Bronchial epithelial cell (primary cell): Measurements from ENCODE around the gene GLUD1. TPM values are rescaled to one million over a fixed set of nuclear protein-coding genes. Genes with fewer than 3 reads are reported as not detected.
"Not testable (repeated sequence)": the region's sequence is repeated elsewhere in the genome, so short reads cannot be mapped to it uniquely, and the experiment has no call there.

ENCODE experiments used
- DNase-seq: peaks from one replicate; pipeline ENCODE4 v3.0.0-alpha.2; 2010; ENCODE audit warnings: low read depth
- FAIRE-seq: peaks from 2 replicates; lab custom pipeline; 2011; peaks lifted over from hg19 to GRCh38; lab: Jason Lieb, UNC
- H3K27me3 ChIP-seq: 2 replicates; pipeline ENCODE4 v1.5.1; 2011; ENCODE audit warnings: low read length; ENCODE audit not compliant: control insufficient read depth, insufficient read depth
- H3K36me3 ChIP-seq: 2 replicates; pipeline ENCODE4 v1.5.1; 2011; ENCODE audit warnings: low read length; ENCODE audit not compliant: control insufficient read depth, insufficient read depth
- H3K4me3 ChIP-seq: 2 replicates; pipeline ENCODE4 v1.5.1; 2011; ENCODE audit warnings: mild to moderate bottlenecking, low read depth, low read length, control low read depth
- total RNA-seq: library from RNA; depleted of rRNA; stranded (reverse); fragments of >200 nt; gene quantifications from 2 replicates; pipeline ENCODE4 v1.2.1, GENCODE V29; 2014
- TF ChIP-seq, protein P1 (sequence below): IDR thresholded peaks from 2 replicates; pipeline ENCODE4 v1.5.1; 2011; ENCODE audit warnings: mild to moderate bottlenecking, moderate library complexity, low read length, control low read depth, inconsistent platforms; ENCODE audit not compliant: insufficient read depth, severe bottlenecking

Gene GLUD1
- total RNA-seq, 1 donor from 2014 or later = 225 TPM

DNA sequence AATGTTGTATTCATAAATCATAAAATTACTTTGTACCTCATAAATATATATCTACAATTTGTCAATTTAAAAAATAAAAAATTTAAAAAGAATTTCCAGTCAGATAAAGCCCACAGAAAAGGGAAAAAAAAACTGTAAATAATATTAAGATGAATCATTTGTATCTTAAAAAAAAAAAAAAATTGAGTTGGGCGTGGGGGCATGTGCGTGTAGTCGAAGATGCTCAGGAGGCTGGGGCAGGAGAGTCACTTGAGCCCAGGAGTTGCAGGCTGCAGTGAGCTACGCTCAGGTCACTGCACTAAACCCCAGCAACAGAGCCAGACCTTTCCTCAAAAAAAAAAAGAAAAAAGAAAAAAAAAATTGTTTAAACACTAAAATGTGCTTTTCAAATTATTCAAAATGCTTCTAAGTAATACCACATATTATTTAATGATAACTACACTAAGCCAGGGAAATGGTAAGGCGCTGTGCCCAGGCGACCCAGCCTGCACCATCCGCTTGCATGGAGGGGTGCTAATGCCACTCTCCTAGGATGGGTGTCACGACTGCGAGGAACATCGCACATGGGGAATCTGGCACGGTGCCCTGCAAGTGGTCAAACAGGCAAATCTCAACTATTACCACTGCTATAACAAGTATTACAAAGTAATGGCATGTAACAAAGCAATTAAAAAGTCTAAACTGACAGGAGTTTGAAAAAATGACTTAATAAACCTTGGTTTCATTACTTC, 15.4 kb downstream of the GLUD1 start:
- Histone ChIP-seq H3K4me3 (no peak overlapping the region), H3K27me3 (no peaks in the 10 kb centered on the region), H3K36me3 (peaks cover 1% of the 10 kb centered on the region)
- FAIRE-seq (no peak), DNase-seq (no peak)
- TF ChIP-seq, protein P1, sequence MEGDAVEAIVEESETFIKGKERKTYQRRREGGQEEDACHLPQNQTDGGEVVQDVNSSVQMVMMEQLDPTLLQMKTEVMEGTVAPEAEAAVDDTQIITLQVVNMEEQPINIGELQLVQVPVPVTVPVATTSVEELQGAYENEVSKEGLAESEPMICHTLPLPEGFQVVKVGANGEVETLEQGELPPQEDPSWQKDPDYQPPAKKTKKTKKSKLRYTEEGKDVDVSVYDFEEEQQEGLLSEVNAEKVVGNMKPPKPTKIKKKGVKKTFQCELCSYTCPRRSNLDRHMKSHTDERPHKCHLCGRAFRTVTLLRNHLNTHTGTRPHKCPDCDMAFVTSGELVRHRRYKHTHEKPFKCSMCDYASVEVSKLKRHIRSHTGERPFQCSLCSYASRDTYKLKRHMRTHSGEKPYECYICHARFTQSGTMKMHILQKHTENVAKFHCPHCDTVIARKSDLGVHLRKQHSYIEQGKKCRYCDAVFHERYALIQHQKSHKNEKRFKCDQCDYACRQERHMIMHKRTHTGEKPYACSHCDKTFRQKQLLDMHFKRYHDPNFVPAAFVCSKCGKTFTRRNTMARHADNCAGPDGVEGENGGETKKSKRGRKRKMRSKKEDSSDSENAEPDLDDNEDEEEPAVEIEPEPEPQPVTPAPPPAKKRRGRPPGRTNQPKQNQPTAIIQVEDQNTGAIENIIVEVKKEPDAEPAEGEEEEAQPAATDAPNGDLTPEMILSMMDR = no peak

DNA sequence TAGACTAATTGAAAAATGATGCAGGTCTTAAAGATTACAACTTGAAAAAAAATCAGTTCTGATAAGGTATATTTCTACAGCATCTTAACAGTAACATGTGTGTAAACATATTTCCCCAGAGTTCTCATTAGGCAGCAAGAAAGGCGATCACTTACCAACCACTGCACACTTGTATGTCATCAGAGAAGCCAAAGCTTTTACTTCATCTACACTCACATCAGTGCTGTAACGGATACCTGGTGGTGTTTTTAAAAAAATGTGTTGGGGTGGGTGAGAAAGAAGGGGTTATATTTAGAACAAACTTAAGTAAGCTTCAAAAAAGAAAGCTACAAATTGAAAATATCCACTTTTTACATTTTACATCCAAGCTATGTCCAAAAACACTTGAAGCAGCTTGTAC, 18.2 kb downstream of the GLUD1 start:
- FAIRE-seq, H3K4me3 ChIP-seq, DNase-seq, H3K36me3 ChIP-seq, H3K27me3 ChIP-seq: not testable (repeated sequence)

GRCh38 chr10:87072449-87072848, 22.2 kb downstream of the GLUD1 start:
- DNase-seq = no peak
- TF ChIP-seq, protein P1 = no peak
- FAIRE-seq = no peak
- H3K36me3 ChIP-seq = peaks cover 4% of the 10 kb centered on the region
- H3K27me3 ChIP-seq = no peaks in the 10 kb centered on the region
- H3K4me3 ChIP-seq = no peak overlapping the region

GRCh38 chr10:87068281-87068680, 26.4 kb downstream of the GLUD1 start:
- H3K27me3 ChIP-seq = no peaks in the 10 kb centered on the region
- TF ChIP-seq, protein P1 = no peak
- H3K36me3 ChIP-seq = peaks cover 10% of the 10 kb centered on the region
- no peak overlapping the region for H3K4me3 ChIP-seq
- DNase-seq (no peak), FAIRE-seq (no peak)

DNA sequence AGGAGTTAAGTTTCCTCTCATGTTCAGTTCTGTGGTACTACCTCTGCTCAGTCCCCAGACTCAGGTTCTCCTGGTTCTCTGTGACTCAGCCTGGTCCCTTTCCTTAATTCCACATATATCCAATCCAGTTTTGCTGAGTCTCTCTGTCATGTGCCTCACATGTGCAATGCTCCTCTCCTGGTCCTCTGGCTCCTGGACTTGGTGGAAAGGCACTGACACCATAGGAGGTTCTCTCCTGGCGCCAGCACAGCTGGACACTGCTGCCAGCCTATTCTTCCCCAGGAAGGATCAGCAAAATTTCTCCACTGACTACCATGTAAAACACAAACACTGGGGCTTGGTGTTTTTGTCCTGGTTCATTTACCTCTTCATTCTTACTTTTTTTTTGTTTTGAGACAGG, 27.8 kb downstream of the GLUD1 start:
- TF ChIP-seq, protein P1 = no peak
- Histone ChIP-seq H3K36me3 (peaks cover 10% of the 10 kb centered on the region), H3K4me3 (no peak overlapping the region), H3K27me3 (no peaks in the 10 kb centered on the region)
- no peak for FAIRE-seq
- DNase-seq = no peak

DNA sequence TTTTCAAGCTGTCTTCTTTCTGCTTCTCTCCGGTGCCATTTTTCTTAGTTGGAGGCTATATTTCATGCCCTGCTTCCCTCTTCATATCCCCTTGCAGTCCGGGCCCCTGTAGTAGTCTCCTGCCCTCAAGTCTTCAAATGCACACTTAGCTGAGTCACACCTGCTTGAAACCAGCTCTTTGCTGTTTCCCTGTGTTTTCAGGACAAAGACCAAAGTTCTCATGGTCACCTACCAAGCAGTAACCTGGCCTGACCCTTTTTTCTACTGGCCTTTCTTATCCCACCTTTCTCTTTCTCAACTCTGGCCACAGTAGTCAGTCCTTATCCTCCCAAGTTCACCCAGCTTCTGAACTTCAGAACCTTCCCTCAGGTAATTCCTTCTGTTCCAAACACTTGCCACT, 28.5 kb downstream of the GLUD1 start:
- FAIRE-seq = no peak
- TF ChIP-seq, protein P1 = no peak
- H3K4me3 ChIP-seq = no peak overlapping the region
- peaks cover 11% of the 10 kb centered on the region for H3K36me3 ChIP-seq
- no peaks in the 10 kb centered on the region for H3K27me3 ChIP-seq
- no peak for DNase-seq
